NCI-H446 treated with DMSO at 0.1 percent for 48 hours (cell line): ENCODE data around the gene BLM.

ENCODE experiments used
- DNase-seq: peaks from one replicate; lab custom pipeline; 2025; lab: John Stamatoyannopoulos, UW

Gene BLM

DNA sequence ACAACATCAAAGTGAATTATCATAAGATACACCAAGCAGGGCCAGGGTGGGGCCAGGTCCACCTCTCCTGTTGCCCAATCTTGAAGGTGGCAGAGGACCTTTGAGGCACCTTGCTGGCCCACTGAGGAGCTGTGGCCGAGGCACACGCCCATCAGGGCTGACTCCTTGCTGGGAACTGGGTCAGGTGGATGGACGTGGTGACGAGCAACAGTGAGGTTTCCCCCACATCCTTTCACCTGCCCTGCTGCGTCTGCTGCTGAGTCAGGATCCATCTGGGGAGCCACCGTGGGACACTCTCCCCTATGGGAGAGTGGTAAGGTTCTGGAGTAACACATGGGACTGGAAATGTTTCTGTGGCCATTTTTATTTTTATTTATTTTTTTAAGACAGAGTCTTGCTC lies 134.0 kb downstream of the BLM start:
- DNase-seq: no peak

DNA sequence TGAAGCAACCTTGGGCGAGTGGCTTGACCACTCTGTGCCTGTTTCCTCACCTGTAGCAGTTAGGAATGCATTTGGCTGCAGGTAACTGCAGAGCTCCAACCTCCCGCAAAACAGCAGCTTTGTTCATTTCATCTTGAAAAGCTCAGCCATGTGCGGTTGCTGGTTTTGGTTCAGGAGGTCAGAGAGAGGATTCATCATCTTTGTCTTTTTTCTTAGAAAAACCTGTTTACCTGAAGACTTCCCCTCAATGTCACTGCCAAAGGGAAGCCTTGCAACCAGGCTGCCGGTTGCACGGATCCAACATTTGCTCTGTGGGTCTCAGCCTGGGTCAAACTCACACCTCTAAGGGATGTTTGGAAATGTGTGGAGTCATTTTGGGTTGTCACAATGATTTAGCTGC lies 134.8 kb downstream of the BLM start:
- no peak for DNase-seq

DNA sequence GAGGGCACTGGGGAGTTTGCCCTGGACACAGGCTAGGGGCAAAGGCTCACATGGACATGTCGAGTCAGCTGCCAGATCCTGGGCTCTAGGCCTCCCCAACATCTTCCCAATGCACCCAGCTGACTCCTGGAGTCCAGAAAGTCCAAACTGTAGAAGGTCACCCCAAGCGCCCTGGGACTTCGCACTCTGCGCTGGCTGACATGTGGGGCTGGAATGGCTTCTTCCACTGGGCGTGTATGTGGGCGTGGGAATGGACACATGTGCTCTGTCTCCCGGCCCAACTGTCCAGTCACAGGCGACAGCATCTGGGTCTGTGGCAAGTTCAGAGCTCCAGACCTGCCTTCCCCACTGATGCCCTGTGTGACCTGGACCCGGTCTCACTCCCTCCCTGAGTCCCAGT lies 138.0 kb downstream of the BLM start:
- no peak for DNase-seq

GRCh38 chr15:90857337-90857736 lies 140.2 kb downstream of the BLM start:
- no peak for DNase-seq

DNA sequence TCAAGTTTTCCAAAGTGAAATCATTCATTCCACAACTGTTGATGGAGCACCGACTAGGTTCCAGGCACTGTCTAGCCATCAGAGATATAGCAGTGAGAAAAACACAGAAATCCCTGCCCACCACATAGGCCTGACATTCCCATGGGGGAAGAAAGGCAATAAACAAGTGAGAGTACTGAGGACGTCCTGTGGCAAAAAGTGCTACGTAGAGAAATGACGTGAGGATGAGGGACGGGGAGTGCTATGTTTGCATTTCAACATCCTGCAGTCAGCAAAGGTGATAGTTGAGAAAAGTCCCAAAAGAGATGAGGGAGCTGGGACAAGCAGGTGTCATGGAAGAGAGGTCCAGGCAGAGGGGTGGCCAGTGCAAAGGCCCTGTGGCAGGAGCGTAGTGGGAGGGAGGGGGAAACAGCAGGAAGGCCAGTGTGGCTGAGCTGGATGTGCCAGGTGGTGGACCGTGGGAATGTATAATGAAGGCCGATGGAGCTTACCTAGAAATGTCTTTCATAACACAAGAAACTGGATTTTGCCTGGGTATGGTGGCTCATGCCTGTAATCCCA lies 140.8 kb downstream of the BLM start:
- DNase-seq: no peak

DNA sequence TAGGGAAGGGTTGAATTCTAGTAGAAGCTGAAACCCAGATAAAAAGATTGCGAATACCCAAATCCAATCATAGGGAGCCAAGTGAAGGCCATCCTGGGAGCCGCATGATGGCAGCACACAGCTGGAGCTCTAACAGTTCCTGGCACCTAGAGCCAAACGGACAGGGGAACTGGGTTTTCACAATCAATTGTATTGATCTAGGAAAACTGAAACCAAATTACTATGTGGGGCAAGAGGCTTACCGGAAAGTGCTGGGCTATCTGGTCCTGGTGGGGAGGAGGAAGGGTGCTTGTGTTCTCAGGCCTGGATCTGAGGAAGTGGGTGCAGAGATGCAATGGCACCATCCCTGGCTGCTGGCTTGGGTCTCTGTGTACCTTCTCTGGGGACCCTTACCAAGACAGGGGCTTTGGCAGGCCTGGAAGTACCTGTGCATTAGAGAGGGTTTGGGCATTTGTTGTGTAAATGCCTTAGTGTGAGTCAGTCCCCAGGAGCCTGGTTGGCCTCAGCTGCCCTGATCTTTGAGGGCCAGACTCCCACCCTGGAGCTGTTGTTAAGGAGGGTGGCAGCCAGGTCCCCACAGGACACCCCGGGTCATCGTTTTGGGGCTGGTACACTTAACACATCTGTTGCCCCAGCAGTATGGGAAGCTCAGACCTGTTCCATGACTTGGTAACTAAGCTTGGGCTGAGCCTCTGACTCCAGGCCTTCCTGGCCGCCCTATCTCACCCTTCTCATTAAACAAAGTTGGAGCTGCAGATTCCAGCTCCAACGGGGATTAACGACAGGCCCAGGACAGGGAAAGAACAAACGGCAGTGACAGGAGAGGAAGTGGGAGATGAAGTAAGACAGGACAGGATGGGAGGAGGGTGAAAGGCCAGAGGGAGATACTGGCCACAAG lies 142.3 kb downstream of the BLM start:
- no peak for DNase-seq

GRCh38 chr15:90860450-90860849 lies 143.3 kb downstream of the BLM start:
- no peak for DNase-seq

- DNase-seq: peak; percentile 62
Observed at GRCh38 chr15:90860942-90861675, 144.0 kb downstream of the BLM start.

GRCh38 chr15:90862487-90862886 lies 145.3 kb downstream of the BLM start:
- DNase-seq: no peak

DNA sequence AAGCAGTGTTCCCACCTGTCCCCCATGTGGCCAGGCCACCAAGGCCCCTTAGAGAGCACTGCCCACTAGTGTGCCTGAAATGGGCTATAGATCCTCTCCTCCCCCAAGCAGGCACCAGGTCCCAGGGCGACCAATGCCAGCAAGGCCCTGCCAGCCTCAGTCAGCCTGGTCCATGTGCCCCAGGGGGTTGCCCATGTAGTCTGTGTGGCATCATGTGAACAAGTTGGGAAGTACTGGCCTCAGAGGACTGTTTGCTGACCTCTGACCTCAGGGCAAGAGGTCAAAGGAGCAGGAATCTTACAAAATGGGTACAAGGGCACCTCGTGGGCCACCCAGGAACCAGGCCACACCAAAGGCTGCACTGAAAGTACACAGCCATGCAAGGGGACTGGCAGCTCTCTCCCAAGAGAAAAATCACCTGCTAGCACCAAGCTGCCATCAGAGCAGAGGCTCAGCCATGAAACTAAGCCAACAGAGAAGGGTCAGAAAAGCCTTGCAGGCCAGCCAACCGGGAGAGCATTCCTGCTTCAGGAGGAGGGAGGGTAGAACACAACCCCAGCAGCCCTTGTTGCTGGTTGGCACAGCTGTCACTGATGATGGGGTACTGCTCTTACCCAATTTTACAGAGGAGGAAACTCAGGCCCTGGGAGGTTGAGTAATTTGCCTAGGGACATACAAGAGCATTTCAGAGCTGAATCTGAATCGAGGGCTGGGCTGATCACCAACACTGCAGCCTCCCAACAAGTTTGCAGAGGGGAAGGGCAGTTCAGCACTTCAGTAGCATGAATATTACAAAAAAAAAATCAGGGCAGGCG lies 146.0 kb downstream of the BLM start:
- no peak for DNase-seq

GRCh38 chr15:90863987-90864386 lies 146.8 kb downstream of the BLM start:
- no peak for DNase-seq

GRCh38 chr15:90864507-90864906 lies 147.4 kb downstream of the BLM start:
- no peak for DNase-seq

GRCh38 chr15:90865702-90866101 lies 148.6 kb downstream of the BLM start:
- no peak for DNase-seq
